HG03097 (cell line): ENCODE measurements around the gene SSBP4.
A peak's percentile ranks its signal among the peaks of the same experiment; 100 is the strongest.
"Not testable (repeated sequence)": the region's sequence is repeated elsewhere in the genome, so short reads cannot be mapped to it uniquely, and the experiment has no call there.

Experiments used
- ATAC-seq: cut with Tn5 transposase; IDR thresholded peaks from one replicate; pipeline ENCODE4 v1.9.1; 2021; ENCODE audit not compliant: unreplicated experiment, low FRiP score

Gene SSBP4

GRCh38 chr19:18419195-18419698 lies at the start of gene SSBP4:
TSS of gene SSBP4 (plus strand) at chr19:18419398. CDS start at chr19:18419649, 251 bp downstream.
- ATAC-seq = peak; percentile 42

GRCh38 chr19:18373407-18373891 lies 45.7 kb upstream of the SSBP4 start:
- ATAC-seq = no peak

GRCh38 chr19:18373892-18374629 lies 45.1 kb upstream of the SSBP4 start:
- peak; percentile 76 for ATAC-seq

GRCh38 chr19:18377026-18377425 lies 42.2 kb upstream of the SSBP4 start:
- ATAC-seq = no peak

- no peak for ATAC-seq
Measured at GRCh38 chr19:18379803-18380747, 39.1 kb upstream of the SSBP4 start.

GRCh38 chr19:18380843-18381242 lies 38.4 kb upstream of the SSBP4 start:
- no peak for ATAC-seq

- not testable (repeated sequence) for ATAC-seq
Measured at GRCh38 chr19:18383622-18384021, 35.6 kb upstream of the SSBP4 start.

GRCh38 chr19:18384775-18385174 lies 34.4 kb upstream of the SSBP4 start:
- ATAC-seq = no peak

- no peak for ATAC-seq
Measured at GRCh38 chr19:18385359-18385674, 33.9 kb upstream of the SSBP4 start.

GRCh38 chr19:18385675-18386542 lies 33.3 kb upstream of the SSBP4 start, which contains the start of gene GDF15:
TSS of gene GDF15 (plus strand) at chr19:18386158. CDS start at chr19:18386190, 32 bp downstream.
- ATAC-seq = no peak

GRCh38 chr19:18386543-18387271 lies 32.5 kb upstream of the SSBP4 start:
- ATAC-seq = no peak

GRCh38 chr19:18388100-18388959 lies 30.9 kb upstream of the SSBP4 start:
- peak; percentile 72 for ATAC-seq

- ATAC-seq = no peak
Measured at GRCh38 chr19:18388960-18389725, 30.1 kb upstream of the SSBP4 start.

GRCh38 chr19:18389726-18390064 lies 29.5 kb upstream of the SSBP4 start:
- no peak for ATAC-seq

GRCh38 chr19:18390065-18390907 lies 28.9 kb upstream of the SSBP4 start:
- ATAC-seq = no peak

GRCh38 chr19:18391509-18392075 lies 27.6 kb upstream of the SSBP4 start:
- ATAC-seq = no peak

GRCh38 chr19:18392417-18392816 lies 26.8 kb upstream of the SSBP4 start:
- no peak for ATAC-seq
